Activated naive CD8-positive, alpha-beta T cell (primary cell): ENCODE measurements around the gene PLCE1.
A peak's percentile ranks its signal among the peaks of the same experiment; 100 is the strongest.

Experiments
- H3K27ac Mint-ChIP-seq: one replicate; pipeline ENCODE4 v1.8.0; 2021; ENCODE audit warnings: mixed read lengths
- H3K27me3 Mint-ChIP-seq: one replicate; pipeline ENCODE4 v1.8.0; 2021; ENCODE audit warnings: mixed read lengths
- H3K36me3 Mint-ChIP-seq: one replicate; pipeline ENCODE4 v1.8.0; 2021; ENCODE audit warnings: mixed read lengths
- H3K4me1 Mint-ChIP-seq: one replicate; pipeline ENCODE4 v1.8.0; 2021; ENCODE audit warnings: low read depth, mixed read lengths
- H3K4me3 Mint-ChIP-seq: one replicate; pipeline ENCODE4 v1.8.0; 2021; ENCODE audit warnings: mild to moderate bottlenecking, mixed read lengths
- H3K9me3 Mint-ChIP-seq: one replicate; pipeline ENCODE4 v1.8.0; 2021; ENCODE audit warnings: low read depth, mixed read lengths

Gene PLCE1

DNA sequence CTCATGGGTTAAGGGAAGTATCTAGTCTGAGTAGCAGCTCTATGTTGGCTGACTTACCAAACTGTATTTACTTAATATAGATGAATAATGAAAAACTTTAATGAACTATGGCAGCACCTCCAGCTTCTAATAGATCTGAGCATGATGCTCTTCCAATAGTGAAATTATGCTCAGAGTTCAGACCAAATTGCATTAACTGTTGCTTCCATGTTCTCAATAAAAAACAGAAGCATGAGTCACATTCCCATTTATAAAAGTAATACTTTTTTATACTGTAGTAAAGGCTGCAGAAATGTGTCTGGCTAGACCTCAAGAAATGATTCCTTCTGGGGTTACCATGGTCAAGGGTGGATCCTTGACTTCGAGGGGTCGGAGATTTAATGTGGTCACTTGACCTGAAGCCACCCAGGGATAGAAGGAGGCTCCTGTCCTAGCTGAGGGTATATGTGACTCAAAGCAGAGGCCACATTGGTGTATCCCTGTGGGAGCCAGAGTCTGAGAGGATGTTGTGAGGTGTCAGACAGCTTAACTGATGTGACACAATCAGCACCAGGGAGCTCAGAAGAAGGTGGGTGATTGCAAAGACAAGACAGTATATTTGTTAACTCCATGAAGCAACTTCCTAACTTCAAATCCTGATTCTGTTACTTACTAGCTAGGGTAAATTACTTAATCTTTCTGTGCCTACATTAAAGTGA is 19.8 kb upstream of the PLCE1 start:
- Mint-ChIP-seq H3K4me1 (no peaks in the 10 kb centered on the region), H3K9me3 (peaks cover 8% of the 10 kb centered on the region), H3K27ac (no peak overlapping the region), H3K36me3 (no peaks in the 10 kb centered on the region), H3K27me3 (peaks cover 3% of the 10 kb centered on the region), H3K4me3 (no peak overlapping the region)

DNA sequence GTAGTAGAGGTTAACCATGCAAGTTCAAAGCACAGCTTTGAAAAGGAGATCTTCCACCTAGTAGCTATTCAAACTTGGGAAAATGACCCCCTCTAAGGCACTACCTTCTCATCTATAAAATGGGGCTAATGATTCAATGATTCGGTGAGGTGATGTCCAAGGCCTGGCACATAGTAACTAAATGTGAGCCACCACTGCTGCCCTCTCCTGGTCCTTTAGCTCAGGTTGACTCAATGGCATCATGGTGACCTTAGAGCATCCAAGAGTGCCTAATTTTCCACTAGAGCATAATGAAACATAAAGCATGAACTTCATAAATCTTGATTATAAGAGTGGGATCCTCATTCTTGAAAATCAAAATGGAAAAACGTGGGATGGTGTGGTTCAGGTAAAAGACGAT is 16.3 kb upstream of the PLCE1 start:
- Mint-ChIP-seq H3K9me3 (peaks cover 5% of the 10 kb centered on the region), H3K27me3 (peaks cover 8% of the 10 kb centered on the region), H3K4me3 (no peak overlapping the region), H3K36me3 (no peaks in the 10 kb centered on the region), H3K4me1 (no peaks in the 10 kb centered on the region), H3K27ac (no peak overlapping the region)

DNA sequence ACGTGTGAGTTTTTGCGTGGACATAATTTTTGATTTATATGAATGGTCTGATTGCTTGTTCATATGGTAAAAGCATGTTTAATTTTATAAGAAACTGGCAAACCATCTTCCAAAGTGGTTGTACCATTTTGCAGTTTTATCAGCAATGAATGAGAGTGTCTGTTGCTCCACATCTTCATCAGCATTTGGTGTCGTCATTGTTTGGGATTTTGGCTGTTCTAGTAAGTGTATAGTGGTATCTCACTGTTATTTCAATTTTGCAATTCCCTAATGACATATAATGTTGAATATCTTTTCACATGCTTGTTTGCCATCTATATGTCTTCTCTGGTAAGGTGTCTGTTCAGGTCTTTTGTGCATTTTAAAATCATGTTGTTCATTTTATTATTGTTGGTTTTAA is 13.2 kb upstream of the PLCE1 start:
- Mint-ChIP-seq H3K27me3 (peaks cover 8% of the 10 kb centered on the region), H3K4me1 (no peaks in the 10 kb centered on the region), H3K36me3 (no peaks in the 10 kb centered on the region), H3K4me3 (no peak overlapping the region), H3K27ac (no peak overlapping the region), H3K9me3 (no peaks in the 10 kb centered on the region)

DNA sequence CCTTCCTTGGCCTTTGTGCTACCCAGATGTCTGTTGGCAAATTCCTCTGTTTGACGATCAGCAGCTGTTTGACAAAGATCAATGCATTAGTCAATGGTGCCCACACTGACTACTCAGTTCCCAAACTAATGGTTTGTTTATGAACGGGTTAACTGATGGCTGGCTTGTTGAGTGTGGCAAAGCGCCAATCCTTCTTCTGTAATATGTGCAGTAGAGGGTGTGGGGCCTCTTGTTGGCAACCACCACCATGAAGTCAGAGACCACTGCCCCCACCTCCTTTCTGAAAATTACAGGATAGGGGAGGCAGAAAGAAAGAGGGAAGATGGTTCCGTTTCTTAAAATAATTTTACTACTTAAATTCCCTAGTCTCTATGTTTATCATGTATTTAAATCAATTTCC is 2.6 kb upstream of the PLCE1 start:
- H3K4me1 Mint-ChIP-seq, result peaks cover 6% of the 10 kb centered on the region
- H3K4me3 Mint-ChIP-seq, result no peak overlapping the region
- H3K27me3 Mint-ChIP-seq, result peaks cover 34% of the 10 kb centered on the region
- H3K36me3 Mint-ChIP-seq, result peaks cover 3% of the 10 kb centered on the region
- no peak overlapping the region for H3K27ac Mint-ChIP-seq
- H3K9me3 Mint-ChIP-seq, result no peaks in the 10 kb centered on the region

DNA sequence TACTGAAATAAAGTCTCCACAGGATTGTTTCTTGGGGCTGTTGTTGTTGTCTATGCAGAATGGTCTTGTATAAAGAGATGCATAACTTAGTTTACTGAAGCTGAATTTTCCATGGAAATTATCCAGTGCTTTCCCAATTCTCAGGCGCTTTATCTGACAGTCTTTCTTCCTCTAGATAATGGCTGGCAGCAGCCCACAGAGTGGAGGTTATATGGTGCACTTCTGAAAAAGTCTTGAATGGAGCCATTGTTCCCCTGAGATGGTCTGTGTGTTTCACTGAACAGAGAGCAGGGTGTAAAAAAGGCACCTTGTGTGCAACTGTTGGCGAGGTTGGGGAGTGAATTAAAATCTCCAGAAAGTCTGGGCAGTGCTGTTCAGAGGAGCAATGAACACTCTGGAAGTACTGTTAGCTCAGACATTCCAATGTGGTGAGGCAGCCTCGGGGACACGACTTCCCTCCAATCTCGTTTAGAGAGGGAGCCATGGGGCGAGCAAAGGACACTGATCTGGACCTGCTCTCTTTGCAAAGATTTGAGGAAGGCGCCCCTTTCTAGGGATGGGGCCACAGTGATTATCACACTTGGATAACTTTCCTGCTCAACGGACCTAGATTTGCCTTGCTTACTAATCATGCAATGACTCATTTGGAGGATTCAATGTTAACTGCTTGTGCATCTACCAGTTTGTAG is 2.0 kb upstream of the PLCE1 start:
- H3K36me3 Mint-ChIP-seq, result peaks cover 3% of the 10 kb centered on the region
- no peak overlapping the region for H3K4me3 Mint-ChIP-seq
- H3K27ac Mint-ChIP-seq, result no peak overlapping the region
- peaks cover 38% of the 10 kb centered on the region for H3K27me3 Mint-ChIP-seq
- no peaks in the 10 kb centered on the region for H3K9me3 Mint-ChIP-seq
- H3K4me1 Mint-ChIP-seq, result peaks cover 6% of the 10 kb centered on the region

DNA sequence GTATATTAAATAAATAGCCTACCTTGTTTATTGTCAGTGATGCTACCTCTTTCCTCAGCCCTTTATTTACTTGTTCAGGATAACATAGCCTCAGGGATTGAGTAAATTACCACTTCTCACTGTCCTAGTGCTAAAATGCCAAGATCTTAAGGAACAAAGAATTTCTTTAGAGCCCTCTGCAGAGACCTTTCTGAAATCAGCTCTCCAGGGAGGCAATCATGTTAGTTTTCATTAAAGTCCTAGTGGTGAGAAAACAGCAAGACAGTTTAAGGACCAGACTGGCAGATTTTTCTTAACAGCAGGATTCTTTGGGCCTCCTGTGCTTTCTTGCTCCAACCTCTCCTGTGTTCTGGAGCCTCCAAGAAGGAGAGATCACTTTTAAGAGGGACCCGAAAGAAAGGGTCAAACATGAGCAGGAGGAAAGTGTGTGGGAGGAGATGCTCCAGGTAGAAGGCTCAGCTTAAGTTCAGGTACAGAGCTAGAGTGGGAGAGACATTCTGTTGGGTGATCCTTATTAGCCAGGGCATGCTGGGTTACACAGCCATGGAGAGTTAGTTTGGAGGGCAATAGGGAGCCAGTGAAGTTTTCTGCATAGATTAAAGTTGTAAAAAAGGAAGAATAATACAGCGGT is 1.2 kb upstream of the PLCE1 start:
- peaks cover 3% of the 10 kb centered on the region for H3K36me3 Mint-ChIP-seq
- H3K9me3 Mint-ChIP-seq, result no peaks in the 10 kb centered on the region
- H3K27ac Mint-ChIP-seq, result no peak overlapping the region
- H3K4me1 Mint-ChIP-seq, result peaks cover 6% of the 10 kb centered on the region
- H3K27me3 Mint-ChIP-seq, result peaks cover 38% of the 10 kb centered on the region
- peak overlapping the region; percentile 39 for H3K4me3 Mint-ChIP-seq

DNA sequence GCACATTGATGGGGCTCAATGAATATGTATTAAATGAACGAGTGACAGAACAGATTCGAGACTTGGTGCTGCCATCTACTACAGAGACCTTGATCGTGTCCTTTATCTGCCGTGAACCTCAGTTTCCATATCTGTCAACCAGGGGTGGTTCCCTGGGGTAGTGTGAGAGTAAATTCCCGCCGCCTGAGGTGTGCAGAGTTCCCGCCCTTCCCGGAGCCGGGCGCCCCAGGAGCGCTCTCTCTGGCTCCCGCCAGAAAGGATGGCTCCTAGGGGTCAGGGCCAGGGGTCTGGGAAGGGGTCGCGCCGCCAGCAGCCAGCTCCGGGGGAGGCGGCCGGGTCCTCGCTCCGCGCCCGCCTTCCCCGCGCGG is 333 bp upstream of the PLCE1 start:
- H3K9me3 Mint-ChIP-seq, result no peaks in the 10 kb centered on the region
- H3K4me1 Mint-ChIP-seq, result peaks cover 6% of the 10 kb centered on the region
- H3K27me3 Mint-ChIP-seq, result peaks cover 43% of the 10 kb centered on the region
- H3K27ac Mint-ChIP-seq, result no peak overlapping the region
- H3K4me3 Mint-ChIP-seq, result peak overlapping the region; percentile 38
- peaks cover 3% of the 10 kb centered on the region for H3K36me3 Mint-ChIP-seq

DNA sequence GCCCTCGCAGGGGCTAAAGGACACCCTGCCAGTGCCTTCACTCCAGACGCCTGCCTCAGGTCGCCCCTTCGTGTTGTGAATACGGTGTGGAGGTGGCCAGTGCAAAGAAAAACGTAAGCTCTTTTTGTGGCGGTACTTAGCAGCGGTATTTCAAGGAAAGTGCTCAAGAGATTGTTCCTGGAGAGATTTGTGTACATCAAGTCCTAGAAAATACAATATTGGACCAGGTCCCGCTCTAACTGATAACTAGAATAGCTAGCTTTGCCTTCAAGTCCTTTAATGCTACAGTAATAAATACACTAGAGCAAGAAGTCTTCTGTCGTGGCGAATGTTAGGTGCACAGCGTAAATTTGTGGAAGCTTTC is 689 bp downstream of the PLCE1 start:
- peaks cover 41% of the 10 kb centered on the region for H3K27me3 Mint-ChIP-seq
- H3K27ac Mint-ChIP-seq, result no peak overlapping the region
- peak overlapping the region; percentile 27 for H3K4me3 Mint-ChIP-seq
- H3K36me3 Mint-ChIP-seq, result no peaks in the 10 kb centered on the region
- peaks cover 6% of the 10 kb centered on the region for H3K4me1 Mint-ChIP-seq
- H3K9me3 Mint-ChIP-seq, result no peaks in the 10 kb centered on the region

DNA sequence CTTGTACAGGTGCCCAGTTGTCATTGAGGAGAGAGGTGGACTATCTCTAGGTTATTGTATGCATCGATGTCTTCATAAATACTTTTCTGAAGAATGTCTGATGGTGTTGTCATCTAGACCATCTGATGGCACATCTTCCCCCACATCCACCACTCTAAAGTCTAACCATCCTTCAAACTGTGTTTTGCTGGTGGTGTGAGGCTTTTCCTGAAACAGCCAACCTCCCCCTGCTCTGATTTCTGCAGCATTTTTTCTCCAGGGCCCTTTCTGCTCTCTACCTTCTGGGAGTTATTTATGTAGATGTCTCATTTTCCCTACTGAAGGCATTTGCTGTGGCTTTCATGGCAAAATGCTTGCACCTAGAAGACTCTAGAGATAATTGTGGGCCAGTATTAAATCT is 1.5 kb downstream of the PLCE1 start:
- no peak overlapping the region for H3K27ac Mint-ChIP-seq
- no peak overlapping the region for H3K4me3 Mint-ChIP-seq
- no peaks in the 10 kb centered on the region for H3K36me3 Mint-ChIP-seq
- H3K27me3 Mint-ChIP-seq, result peaks cover 41% of the 10 kb centered on the region
- H3K4me1 Mint-ChIP-seq, result peaks cover 6% of the 10 kb centered on the region
- no peaks in the 10 kb centered on the region for H3K9me3 Mint-ChIP-seq

DNA sequence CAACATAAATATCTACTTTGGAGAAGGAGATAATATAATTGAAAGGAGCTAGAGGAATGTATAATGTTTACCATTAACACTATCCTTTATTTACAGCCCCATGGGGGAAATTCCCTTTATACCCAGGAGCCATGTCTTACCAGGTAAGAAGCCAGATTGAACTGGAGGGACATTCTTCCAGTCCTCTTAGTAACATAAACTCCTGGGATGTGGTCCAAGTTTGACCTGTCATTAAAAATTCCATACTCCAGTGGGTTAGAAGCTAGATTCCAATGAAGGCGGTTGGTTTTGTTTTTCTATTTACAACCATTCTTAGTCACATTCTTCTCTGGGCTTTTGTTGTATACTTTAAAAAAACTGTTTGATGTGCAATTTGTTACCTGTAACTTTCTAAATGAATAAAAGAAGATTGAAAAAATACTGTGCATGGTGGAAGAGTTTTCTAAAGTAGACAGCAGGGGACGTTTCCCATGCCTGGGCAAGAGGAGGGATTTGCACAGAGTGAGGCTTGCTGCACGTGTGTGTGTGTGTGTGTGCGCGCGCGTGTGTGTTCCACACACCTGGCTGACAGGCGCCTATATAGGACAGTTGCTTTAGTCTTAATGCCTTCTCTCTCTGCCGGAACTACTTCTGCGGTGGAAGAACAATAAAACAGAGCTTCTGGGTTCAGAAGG is 2.0 kb downstream of the PLCE1 start:
- Mint-ChIP-seq H3K36me3 (no peaks in the 10 kb centered on the region), H3K4me1 (peaks cover 6% of the 10 kb centered on the region), H3K27ac (no peak overlapping the region), H3K27me3 (peaks cover 42% of the 10 kb centered on the region), H3K4me3 (no peak overlapping the region), H3K9me3 (no peaks in the 10 kb centered on the region)

DNA sequence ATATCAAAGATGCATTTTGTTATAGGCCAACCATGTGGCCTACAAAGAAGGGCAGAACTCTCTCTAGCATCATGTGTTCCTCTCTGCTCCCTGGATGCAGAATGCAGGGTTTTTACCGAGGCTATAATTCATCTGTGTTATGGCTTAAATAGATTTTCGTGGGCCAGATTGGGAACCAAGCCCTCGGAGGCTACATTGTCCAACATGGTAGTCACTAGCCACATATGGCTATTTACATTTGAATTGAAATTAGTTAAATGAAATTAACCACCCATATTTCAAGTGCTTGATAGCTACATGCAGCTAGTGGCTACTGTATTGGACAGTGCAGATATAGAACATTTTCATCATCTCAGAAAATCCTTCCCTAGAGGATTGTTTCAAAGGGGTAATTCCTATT is 2.8 kb downstream of the PLCE1 start:
- Mint-ChIP-seq H3K4me3 (no peak overlapping the region), H3K27me3 (peaks cover 44% of the 10 kb centered on the region), H3K9me3 (no peaks in the 10 kb centered on the region), H3K36me3 (no peaks in the 10 kb centered on the region), H3K4me1 (peaks cover 6% of the 10 kb centered on the region), H3K27ac (no peak overlapping the region)

DNA sequence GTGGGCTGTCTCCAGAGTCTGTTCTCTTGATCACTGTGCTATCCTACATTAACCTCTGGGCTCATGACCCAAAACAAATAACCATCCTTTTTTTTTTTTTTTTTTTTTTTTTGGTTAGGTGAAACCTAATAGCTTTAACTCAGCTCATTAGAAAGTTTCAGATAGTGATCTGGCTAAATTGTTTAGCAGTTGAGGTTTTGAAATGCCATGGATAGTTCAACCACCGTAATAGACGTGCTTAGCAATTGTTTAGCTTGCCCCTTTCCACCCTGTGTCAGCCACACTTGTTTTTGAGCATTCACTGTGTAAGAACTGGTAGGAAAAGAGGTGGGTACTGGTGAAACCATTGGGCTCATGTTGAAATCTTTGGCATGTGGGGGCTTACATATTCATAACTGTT is 3.8 kb downstream of the PLCE1 start:
- Mint-ChIP-seq H3K4me1 (peaks cover 6% of the 10 kb centered on the region), H3K27me3 (peaks cover 35% of the 10 kb centered on the region), H3K36me3 (no peaks in the 10 kb centered on the region), H3K4me3 (no peak overlapping the region), H3K9me3 (no peaks in the 10 kb centered on the region), H3K27ac (no peak overlapping the region)

DNA sequence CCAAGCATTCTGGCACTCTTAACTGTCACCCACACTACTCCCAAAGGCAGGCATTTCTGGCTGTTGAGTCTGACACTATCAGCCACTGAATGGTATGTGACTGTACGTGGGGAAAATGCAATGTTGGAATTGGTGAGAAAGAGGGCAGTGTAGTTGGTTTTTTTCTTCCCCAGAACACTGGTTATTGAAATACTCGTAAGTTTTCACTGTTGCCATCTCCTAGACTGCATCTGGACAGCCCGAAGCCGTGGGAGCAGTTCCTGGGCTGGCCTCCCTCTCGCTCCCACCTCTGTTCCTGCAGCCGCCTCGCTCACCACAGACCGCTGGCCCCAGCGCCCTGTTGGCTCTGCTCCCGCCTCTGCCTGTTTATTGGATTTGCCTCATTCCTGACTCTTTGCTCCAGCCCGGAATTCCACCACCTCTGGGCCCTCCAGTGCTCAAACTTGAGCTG is 5.7 kb downstream of the PLCE1 start:
- Mint-ChIP-seq H3K27ac (no peak overlapping the region), H3K4me3 (no peak overlapping the region), H3K36me3 (no peaks in the 10 kb centered on the region), H3K27me3 (peaks cover 27% of the 10 kb centered on the region), H3K4me1 (no peaks in the 10 kb centered on the region), H3K9me3 (no peaks in the 10 kb centered on the region)

DNA sequence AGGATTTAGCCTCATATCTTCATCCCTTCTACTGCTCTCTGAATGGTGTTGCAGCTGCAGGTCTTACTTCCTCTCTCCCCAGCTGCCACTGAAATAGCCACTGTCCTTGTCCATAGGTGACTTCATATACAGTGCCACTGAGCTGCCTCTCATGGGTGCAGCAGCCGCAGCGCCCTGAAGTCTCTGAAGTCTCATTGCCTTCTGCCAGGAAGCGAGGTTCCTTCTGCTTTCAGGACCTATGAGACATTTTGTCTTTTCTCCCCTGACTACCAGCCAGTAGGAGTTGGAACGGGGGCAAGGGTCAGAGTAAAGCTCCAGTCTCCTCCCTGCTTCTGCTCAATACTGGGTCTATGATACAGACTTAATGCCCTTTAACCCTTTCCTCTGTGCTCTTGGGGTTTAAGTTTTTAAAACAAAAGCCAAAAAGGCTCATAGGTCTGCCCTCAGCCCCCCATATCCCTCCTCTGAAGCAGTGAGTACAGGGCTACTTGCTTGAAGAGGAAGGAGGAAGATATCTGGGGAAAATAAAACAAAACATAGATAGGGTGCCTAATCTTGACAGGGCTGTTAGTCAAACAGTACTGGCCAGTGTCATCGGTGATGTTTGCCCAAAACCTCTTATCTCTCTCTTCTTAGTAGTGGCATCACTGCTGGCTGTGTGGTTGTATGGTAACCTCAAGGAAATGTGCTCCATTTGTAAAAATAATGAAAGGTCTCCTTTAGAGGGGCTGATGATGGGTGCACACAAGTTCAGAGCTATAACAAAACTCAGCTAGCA is 7.1 kb downstream of the PLCE1 start:
- Mint-ChIP-seq H3K36me3 (no peaks in the 10 kb centered on the region), H3K9me3 (no peaks in the 10 kb centered on the region), H3K4me3 (no peak overlapping the region), H3K4me1 (no peaks in the 10 kb centered on the region), H3K27me3 (peaks cover 18% of the 10 kb centered on the region), H3K27ac (no peak overlapping the region)

DNA sequence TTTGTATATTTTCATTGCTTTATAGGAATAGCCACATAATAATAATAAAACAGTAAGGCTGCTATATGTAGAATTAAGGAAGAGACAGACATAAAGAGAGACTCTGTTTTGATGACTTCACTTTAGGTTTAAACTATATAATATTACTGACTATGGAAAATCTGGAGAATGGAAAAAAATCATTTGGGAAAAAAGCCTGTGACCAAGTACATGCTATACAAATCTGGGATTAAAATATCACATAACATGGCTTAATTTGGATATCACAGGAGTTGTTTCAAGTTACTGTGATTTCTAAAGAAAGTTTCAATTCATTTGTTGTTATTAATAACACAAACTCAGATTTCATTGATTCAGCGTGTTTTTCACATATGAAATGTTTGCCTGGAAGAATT is 7.7 kb downstream of the PLCE1 start:
- Mint-ChIP-seq H3K9me3 (no peaks in the 10 kb centered on the region), H3K27ac (no peak overlapping the region), H3K36me3 (no peaks in the 10 kb centered on the region), H3K27me3 (peaks cover 12% of the 10 kb centered on the region), H3K4me1 (no peaks in the 10 kb centered on the region), H3K4me3 (no peak overlapping the region)
